Measurements from ENCODE around the gene SLC9C1.

GRCh38 chr3:112095731-112096130, 198.3 kb downstream of the SLC9C1 start:
- TF ChIP-seq CTCF (IDR thresholded peaks at IDR 0.05; ENCODE audit: borderline replicate concordance, extremely low read depth, low read length, poor library complexity, severe bottlenecking), result no peak
- no peak for TF ChIP-seq EZH2 (IDR thresholded peaks at IDR 0.05; ENCODE audit: borderline replicate concordance, low read depth, low read length, severe bottlenecking)
